Fibroblast of skin of scalp (primary cell): ENCODE results near the gene SH2D3C.
"Not testable (repeated sequence)": the region's sequence is repeated elsewhere in the genome, so short reads cannot be mapped to it uniquely, and the experiment has no call there.

Experiments used
- DNase-seq: peaks from one replicate; pipeline ENCODE4 v3.0.0-alpha.2; 2013

Gene SH2D3C

DNA sequence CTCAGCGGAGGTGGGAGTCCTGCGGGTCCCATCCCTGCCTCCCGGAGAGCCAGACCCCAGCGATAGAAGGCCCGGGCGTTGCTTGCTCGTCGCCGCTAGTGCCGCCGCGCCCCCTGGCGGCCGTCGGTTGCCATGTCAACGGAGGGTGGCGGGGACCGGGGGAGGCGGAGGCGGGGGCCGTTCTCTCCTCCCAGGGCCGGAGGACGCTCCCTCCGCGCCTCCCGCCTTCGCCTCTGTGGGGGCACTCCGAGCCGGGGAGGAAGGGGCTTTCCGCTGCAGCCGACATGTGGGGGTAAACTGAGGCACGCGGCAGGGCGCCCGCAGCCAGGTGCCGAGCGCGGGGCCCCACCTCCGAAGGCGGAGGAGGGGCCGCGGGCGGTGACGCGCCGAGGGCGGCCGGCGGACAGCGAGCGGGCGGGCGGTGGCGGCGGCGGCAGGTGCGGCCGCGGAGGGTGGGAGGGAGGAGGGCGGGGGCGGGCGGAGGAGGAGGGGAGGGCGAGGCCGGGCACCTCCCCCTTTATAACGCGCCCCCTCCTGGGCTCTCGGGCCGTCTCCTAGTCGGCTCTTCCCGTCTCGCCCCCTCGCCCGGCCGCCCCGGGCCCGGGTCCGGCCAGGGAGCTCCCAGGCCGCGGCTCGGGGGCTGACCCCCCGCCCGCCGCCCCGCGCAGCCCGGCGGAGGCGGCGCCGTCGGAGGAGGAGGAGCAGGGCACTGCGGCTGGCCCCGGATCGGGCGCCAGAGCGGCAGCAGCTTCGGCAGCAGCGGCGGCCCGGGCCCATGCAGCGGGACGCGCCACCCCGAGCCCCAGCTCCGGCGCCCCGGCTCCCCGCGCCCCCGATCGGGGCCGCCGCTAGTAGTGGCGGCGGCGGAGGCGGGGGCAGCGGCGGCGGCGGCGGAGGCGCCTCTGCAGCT lies 6.8 kb upstream of the SH2D3C start:
- DNase-seq: peak; percentile 78

DNA sequence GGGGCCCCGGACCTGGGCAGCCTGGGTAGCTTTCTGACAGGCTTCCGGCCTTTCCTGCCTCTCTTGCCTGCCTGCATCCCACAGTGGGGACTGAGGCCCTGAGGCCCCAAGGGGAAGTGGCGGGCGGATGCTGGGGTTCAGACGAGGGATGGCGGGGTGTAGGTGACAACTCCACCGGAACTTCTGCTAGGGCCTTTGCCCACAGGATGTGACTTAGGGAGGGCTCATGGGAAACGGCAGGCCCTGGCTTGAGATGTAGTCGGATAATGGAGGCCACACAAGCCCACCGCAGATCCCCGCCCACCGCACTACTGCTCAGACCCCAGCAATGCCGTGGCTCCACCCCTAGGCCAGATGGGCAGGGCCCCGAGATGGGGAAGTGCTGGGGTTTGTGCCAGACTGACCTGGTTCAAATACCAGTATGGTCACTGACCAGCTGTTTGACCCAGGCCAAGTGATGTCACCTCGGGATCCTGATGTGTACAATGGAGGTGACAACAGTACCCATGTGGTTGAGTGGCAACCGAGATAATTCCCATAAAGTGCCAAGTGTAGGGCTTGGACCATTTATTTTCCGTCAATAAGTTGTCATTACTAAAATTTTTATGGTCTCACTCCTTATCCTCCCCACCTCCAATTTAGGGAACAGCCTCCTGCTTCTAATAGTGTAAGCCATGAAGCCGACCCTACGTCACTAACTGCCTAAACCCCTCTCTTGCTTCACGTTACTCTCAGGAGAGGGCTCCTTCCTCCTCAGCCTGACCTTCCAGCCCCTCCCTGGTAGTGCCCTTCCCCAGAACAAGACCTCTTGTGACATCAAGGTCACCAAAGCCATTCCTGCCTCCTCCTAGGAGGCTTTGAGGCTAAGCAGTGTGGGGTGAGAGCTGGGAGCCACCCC lies 4.9 kb upstream of the SH2D3C start:
- no peak for DNase-seq

DNA sequence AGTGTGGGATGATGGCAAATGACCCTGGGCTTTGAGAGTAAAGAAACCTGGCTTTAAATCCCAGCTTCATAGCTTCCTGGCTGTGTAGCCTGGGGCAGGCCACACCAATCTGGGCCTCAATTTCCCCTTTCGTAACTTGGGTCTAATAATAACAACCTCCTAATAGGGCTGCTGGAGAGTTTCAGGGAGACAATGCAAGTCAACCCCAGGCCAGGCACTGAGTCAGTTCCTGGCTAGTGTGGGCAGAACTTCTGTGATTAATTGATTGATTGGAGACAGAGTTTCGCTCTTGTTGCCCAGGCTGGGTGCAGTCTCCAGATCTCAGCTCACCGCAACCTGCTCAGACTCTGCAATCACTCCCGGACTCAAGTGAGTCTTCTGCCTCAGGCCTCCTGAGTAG lies 3.3 kb upstream of the SH2D3C start:
- no peak for DNase-seq

DNA sequence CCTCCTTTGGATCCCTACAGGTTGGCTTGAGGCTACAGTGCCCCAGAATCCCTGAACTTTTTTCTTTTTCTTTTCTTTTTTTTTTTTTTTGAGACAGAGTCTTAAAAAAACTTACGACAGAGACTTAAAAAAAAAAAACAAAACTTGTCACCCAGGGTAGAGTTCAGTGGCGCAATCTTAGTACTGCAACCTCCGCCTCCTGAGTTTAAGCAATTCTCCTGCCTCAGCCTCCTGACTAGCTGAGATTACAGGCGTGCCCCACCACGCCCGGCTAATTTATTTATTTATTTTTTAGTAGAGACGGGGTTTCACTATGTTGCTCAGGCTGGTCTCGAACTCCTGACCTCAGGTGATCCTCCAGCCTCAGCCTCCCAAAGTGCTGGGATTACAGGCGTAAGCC lies 2.4 kb upstream of the SH2D3C start:
- DNase-seq: not testable (repeated sequence)

DNA sequence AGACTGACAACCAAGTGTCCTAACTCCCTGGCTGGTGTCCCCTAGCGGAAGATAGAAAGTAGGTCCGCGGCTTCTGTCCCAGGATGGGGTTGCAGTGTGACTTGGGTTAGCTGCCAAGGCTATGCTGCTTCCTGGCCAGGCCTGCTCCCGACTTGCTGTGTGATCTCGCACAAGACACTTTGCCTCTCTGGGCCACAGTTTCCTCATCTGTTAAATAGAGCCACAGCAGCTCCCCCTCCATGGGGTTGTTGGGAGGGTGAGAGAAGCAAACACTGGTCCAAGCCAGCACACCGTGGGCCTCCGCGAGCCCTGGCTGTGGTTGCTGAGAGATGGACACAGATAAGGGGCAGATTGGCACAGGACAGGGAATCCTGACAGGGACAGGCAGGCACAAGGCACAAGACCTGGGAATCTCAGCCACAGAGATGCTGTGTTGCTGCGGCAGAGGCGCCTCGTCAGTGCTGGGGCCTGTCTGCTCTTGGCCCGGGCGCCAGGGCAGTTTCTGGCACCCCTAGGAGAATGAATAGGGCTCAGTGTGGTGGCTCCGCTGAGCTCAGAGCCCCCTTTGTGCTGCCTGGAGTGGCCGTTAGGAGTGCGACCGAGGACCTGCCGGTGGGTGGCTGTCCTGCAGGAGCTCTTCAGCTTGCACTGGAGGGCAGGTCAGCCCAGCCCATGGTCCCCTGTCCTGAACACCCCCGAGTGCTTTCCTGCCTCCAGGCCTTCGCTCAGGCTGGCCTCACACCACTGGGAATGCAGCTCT lies 1.8 kb upstream of the SH2D3C start:
- DNase-seq: no peak

DNA sequence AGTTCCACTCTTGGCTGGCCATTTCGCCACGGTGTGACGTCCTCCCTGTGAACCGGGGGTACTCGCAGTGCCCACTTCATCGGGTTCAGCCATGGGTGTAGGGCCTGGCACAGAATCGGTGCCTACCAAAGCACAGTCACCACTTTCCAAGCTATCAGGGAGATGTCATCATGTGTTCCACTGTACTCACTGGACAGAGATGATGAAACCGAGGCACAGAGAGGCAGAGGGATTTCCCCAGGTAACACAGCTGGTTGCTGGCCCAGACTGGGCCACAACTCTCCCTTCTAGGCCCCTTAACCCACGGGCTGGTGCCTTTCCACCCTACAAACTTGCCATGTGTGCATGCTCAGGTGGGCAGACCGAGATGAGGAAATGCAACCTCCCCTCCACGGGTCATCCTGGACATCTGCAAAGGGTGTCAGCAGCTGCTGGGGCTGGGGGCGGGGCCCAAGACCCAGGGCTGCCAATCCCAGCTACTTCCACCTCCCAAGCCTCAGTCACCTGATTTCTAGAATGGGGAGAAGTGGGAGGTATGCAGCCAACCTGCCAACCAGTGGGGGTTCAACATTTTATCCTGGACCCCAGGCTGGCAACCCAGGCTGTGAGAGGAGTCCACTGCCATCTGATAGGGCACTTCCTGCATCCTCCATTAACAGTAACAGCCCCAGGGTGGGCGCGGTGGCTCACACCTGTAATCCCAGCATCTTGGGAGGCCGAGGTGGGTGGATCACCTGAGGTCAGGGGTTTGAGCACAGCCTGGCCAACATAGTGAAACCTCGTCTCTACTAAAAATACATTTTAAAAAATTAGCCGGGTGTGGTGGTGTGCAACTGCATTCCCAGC lies 893 bp upstream of the SH2D3C start:
- DNase-seq: no peak

DNA sequence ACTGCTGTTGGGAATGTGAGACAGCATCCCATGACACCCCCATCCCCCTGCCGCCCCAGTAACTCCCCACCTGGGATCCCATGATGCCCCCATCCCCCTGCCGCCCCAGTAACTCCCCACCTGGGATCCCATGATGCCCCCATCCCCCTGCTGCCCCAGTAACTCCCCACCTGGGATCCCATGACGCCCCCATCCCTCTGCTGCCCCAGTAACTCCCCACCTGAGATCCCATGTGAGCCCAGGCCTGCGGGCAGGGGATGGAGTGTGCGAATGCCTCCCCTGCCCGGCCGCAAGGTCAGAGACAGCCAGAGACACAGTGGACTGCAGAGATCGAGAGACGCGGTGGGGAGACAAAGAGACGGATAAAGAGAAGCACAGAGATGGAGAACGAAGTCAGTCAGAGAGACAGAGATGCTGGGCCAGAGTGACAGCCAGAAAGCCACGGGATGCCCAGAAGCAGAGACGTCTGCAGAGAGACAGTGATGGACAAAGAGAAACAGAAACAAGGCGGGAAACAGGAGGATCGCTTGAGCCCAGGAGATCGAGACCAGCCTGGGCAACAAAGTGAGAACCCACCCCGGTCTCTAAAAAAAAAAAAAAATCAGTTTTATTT lies 992 bp downstream of the SH2D3C start:
- DNase-seq: no peak

DNA sequence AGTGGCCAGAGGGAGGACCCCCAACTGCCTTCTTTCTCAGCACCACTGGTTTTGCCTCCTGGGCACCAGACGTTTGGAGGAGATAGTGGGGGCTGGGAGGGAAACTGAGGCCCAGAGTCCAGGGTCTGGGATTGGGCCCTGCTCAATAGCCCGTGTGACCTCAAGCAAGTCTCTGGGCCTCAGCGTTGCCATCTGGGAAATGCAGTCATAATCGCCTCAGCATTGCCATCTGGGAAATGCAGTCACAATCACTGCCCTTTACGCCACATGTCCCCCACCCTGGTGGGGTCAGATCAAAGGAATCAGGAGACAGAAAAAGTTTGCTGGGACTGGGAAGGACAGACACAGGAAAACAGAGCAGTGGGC lies 1.6 kb downstream of the SH2D3C start:
- DNase-seq: no peak

DNA sequence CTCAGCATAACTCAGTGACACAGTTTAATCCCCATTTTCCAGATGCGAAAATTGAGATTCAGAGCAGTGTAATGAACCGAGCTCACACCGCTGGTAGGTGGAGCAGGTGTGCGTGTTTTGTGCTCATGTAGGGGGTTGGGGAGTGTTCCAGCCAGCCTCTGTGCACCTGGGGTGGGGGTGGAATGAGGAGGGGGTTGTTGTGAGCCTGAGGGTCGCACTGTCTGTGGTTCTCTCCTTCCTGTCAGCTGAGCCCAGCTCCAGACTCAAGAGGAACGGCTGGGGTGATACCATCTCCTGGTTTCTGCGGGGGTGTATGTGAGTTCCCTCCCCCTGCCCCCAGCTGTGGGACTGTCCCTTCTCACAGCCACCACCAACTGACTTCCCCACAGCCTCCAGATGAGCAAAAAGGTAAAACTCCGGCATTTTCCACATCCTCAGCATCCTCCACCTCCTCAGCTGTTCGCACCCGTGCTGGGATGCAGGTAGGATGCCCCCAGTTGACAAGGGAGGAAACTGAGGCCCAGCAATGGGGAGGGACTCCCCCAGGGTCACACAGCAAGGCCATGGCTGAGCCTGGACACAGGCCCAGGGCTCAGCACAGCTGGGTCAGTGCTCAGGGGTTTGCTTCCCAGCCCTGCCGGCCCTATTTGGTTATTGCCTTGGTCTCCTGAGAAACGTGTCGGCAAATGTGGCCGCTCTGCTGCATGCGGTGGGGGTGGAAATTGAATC lies 2.1 kb downstream of the SH2D3C start:
- DNase-seq: no peak

DNA sequence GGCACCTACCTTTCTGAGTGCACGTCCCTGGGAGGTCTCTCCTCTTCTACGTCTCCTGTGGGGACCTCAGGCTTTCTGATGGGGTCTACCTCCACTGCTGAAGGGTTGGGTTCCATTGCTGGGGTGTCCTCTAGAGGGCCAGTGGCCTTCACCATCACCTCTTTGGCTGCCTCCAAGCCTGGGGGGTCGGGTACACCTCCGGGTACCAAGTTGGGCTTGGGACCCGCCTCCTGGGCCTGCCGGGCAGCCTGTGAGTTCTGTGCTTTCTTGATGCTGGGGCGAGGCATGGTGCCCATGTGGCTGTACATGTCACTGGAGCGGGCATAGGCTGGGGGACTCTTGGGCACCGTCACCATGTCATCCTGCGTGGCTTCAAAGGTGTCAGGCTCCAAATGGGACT lies 4.5 kb downstream of the SH2D3C start:
- no peak for DNase-seq

DNA sequence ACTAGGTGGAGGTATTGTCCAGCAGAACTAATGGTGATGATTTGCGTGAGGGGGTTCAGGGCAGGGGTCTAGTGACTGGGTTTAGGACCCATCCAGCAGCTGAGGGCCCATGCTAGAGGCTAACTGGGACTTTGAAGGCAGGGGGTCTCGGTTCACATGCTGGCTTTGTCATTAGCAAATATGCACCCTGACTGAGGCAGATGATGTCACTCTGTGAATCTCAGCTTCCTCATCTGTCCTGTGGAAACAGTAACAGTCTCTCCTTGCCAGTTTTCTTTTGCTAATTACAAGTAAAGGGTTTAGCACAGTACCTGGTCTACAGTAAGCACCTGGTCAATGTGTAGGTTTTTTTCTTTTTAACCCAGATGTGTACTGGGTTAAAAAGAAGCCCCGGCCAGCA lies 5.2 kb downstream of the SH2D3C start:
- no peak for DNase-seq

DNA sequence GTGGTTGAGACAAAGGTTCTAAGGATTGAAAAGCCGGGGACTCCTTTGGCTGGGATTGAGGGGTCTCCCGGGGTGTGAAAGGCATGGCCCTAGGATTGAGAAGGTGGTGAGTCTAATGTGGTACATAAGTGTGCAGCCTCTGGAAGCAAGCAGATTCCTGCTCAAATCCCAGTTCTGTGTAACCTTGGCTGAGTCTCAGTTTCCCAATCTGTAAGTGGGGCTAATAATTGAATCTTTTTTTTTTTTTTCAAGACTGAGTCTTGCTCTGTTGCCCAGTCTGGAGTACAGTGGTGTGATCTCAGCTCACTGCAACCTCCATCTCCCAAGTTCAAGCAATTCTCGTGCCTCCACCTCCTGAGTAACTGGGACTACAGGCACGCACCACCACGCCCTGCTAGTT lies 5.9 kb downstream of the SH2D3C start:
- DNase-seq: no peak

DNA sequence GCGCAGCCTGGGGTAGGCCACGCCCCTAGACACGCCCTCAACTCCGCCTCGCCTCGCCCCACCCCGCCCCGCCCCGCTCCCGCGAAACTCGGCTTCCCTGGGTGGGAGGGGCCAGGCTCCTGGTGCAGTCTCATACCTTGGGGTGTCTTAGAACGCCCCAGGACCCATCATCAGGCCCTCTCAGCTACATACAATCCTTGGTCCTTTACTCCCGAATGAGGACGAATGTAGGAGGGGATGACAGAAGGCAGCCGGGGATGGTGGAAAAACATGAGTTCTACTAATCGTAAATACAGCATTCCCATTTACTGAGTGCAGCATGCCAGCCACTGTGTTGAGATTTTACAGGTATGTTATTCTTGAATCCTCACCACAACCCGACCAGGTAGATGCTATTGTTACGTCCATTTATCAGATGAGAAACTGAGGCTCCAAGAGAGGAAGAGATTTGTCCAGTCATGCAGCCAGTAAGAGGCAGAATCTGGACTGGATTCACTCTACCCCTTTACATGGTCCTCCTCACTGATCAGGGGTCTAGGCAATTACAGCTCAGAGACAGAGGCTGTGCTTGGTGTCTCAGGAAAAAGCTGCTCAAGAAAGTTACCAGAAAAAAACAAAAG lies 6.8 kb downstream of the SH2D3C start:
- DNase-seq: no peak

DNA sequence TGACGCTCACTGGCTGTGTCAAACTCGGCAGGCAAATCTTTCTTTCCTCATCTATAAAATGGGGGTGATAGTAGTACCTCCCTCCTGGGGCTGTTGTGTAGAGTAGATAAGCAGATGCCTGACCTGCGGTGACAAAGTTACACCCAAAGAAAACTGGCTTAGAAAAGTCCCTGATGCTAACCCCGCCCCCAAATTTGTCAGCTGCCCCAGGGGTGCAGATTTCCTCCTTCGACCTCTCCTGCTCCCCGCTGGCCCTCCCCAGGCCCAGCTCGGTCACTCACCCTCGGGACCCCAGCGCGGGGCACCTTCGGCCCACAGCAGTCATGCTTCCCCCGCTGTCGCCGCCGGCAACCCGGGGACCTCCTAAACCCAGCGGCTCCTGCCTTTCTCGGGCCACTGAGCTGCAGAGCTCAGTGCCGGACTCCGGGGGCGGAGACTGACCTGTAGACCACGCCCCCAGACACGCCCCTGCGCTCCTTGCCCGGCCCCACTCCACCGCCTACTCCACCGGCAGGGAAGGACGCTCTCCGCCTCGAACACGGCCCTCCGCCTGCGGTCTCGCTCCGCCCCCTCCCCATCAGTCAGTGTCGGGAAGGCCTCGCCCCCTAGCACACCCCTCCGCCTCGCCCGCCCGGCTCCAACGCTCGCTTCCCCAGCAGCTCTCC lies 7.4 kb downstream of the SH2D3C start:
- DNase-seq: peak; percentile 98

DNA sequence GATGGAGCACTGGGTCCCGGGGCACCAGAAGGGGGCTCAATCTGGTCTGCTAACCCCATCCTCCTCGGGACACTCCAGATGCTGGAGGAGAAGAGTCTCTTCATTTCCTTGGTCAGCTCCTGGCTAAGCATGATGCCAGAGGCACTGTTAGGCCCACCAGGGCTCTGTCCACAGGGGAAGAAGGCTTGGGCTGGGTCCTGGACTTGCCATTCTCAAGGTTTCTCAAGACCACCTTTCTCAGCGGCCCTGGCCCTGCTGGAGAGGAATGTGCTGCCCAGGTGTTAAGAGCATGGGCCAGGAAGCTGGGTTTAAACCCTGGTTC lies 7.9 kb downstream of the SH2D3C start:
- no peak for DNase-seq

DNA sequence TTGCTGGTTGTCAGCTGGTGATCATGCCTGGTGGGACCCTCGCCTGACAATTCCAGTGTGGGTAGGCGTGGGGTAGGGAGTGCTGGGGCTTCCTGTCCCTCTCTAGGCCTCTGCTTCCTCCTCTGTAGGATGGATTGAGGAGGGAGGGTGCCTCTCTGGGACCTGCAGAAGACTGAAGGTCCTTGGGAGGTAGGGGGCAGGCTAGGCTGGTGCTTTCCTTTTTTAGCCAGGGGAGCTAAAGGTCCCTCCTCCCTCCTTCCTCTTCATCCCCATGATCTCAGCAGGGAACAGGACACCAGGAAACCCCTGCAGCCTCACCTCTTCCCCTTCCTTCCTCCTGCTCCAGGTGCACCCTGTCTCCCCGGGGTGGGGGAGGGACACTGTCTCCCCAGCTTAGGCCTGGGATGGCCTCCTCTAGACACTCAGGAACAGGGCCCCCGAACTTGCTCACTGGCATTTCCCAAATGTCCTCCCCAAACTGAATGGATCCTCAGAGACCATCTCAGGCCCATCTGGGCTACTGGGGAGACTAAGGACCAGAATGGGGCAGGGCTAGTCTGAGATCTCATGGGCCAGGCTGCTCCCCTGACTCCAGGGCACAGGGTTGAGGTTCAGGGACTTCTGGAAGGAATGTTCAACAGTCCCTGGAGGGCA lies 8.4 kb downstream of the SH2D3C start:
- no peak for DNase-seq

DNA sequence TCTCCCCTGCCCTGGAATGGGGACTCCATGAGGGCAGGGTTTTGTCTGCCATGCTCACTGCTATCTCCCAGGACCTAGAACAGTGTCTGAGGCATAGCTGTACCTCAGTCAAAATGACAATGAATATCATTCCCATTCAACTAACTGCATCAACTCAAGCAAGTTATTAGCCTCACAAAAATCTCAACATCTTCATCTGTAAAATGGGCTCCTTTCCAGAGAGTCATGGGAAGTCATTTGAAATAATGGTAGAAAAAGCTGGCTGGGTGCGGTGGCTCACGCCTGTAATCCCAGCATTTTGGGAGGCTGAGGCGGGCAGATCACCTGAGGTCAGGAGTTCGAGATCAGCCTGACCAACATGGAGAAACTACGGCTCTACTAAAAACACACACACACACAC lies 9.4 kb downstream of the SH2D3C start:
- DNase-seq: no peak

DNA sequence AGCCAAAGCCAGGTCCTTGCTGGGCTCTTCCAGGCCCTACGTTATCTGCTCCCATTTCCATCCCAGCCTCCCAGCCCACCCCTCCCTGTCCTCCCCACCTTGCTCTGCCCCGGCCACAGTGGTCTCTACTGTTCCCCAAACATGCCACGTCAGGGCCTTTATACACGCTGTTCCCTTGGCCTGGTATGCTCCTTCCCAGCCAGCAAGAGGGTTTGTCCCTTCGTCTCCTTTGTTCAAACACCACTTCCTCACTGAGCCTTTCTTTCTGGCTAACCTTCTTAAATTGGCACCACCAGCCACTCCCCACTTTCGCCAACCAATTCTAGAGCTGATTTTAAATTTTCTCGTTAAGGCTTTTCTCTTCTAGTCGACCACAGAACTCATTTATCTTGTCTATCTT lies 9.8 kb downstream of the SH2D3C start:
- no peak for DNase-seq

DNA sequence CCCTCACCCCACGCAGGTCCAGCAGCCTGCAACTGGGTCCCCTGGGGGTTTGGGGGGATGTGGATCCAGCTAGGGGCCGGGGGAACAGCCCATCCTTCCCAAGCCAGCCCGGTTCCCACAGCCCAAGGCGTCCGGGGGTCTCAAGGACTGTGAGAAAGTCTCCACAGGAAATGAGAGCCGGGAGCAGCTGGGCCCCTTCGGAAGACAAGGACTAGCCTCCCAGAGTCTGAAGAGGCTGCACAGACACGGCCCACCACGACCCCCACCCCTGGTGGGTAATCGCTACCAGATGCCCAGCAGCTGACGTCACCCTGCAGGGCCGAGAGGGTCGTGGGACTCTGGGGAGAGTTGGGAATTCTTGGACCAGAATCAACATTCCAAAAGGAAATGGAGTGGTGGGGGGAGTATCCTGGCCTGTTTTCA lies 10.5 kb downstream of the SH2D3C start:
- DNase-seq: peak; percentile 83
